CD4-positive, alpha-beta T cell (primary cell): Measurements from ENCODE around the gene TAS2R41. TPM values are rescaled to one million over a fixed set of nuclear protein-coding genes. Genes with fewer than 3 reads are reported as not detected.

Experiments
- ATAC-seq: fragments of 200-7000 bp; cut with Tn5 transposase; one replicate; pipeline ENCODE4 v1.10.0; 2022; ENCODE audit warnings: mild to moderate bottlenecking; ENCODE audit not compliant: poor library complexity
- CTCF ChIA-PET: fragments of 350-600 bp; sonication (Branson Sonifier 250); formaldehyde crosslinking; loops from one replicate; lab custom pipeline; 2021; ENCODE audit warnings: antibody characterized with exemption, inconsistent platforms; lab: Charles Lee
- POLR2A ChIA-PET: fragments of 350-600 bp; sonication (Branson Sonifier 250); formaldehyde crosslinking; loops from one replicate; lab custom pipeline; 2021; ENCODE audit warnings: antibody characterized with exemption, inconsistent platforms; lab: Charles Lee
- DNase-seq, 14 experiments: peaks; one replicate each; pipeline ENCODE4 v3.0.0-alpha.2; 2013 to 2020; ENCODE audit warnings: mixed read lengths in 2 of 14
- H3K27ac ChIP-seq, 2 donors: one replicate each; pipeline versions ENCODE4 v1.5.1 to v1.7.0; 2013; ENCODE audit warnings: low read length in 2 of 2, low read depth in 1 of 2, mild to moderate bottlenecking in 1 of 2
- H3K27me3 ChIP-seq, 2 experiments: 1 replicate in 1 of 2; 2 replicates in 1 of 2; pipeline versions ENCODE4 v1.6.1 to v1.7.0; 2013; ENCODE audit warnings: low read length in 2 of 2, control low read depth in 1 of 2, mild to moderate bottlenecking in 1 of 2, moderate library complexity in 1 of 2; ENCODE audit not compliant: insufficient read depth in 2 of 2, control insufficient read depth in 1 of 2
- H3K36me3 ChIP-seq: one replicate; pipeline ENCODE4 v1.6.1; 2013; ENCODE audit warnings: low read length, control low read depth; ENCODE audit not compliant: insufficient read depth
- H3K4me1 ChIP-seq: one replicate; pipeline ENCODE4 v1.6.1; 2013; ENCODE audit warnings: low read length, control low read depth; ENCODE audit not compliant: insufficient read depth
- H3K4me3 ChIP-seq: one replicate; pipeline ENCODE4 v1.5.1; 2013; ENCODE audit warnings: mild to moderate bottlenecking, low read length, moderate library complexity
- H3K9me3 ChIP-seq, 2 experiments: 1 replicate in 1 of 2; 2 replicates in 1 of 2; pipeline versions ENCODE4 v1.6.1 to v1.7.0; 2013; ENCODE audit warnings: low read length in 2 of 2, mild to moderate bottlenecking in 2 of 2, control low read depth in 1 of 2, moderate library complexity in 1 of 2; ENCODE audit not compliant: control insufficient read depth in 1 of 2, insufficient read depth in 1 of 2
- H3K27ac Mint-ChIP-seq: one replicate; pipeline ENCODE4 v1.8.0; 2020; ENCODE audit warnings: mixed read lengths
- H3K27me3 Mint-ChIP-seq: one replicate; pipeline ENCODE4 v1.8.0; 2021; ENCODE audit warnings: mixed read lengths
- H3K36me3 Mint-ChIP-seq: one replicate; pipeline ENCODE4 v1.8.0; 2021; ENCODE audit warnings: low read depth, mixed read lengths
- H3K4me1 Mint-ChIP-seq: one replicate; pipeline ENCODE4 v1.8.0; 2021; ENCODE audit warnings: low read depth, mixed read lengths
- H3K4me3 Mint-ChIP-seq: one replicate; pipeline ENCODE4 v1.8.0; 2020; ENCODE audit warnings: mild to moderate bottlenecking, mixed read lengths
- H3K9me3 Mint-ChIP-seq: one replicate; pipeline ENCODE4 v1.8.0; 2020; ENCODE audit warnings: mixed read lengths
- CTCF ChIP-seq: fragments of 200-600 bp; IDR thresholded peaks from one replicate; pipeline ENCODE4 v1.8.0; 2022; ENCODE audit warnings: antibody characterized with exemption, mild to moderate bottlenecking
- intact Hi-C, 2 experiments: fragments of 100-400 bp; cut with DNase I in 1 of 2; cut with micrococcal nuclease in 1 of 2; formaldehyde crosslinking; loops; one replicate each; pipeline versions ENCODE4 v1.15.1 to v1.9.0; 2023 to 2025; cut with DNase I, micrococcal nuclease
- total RNA-seq, 174 experiments: library from RNA in 2 of 174; stranded (reverse) in 2 of 174; gene quantifications; one replicate each; pipeline ENCODE4 v1.2.3 and lab custom pipeline; 2021 to 2026

TAS2R41 gene
- total RNA-seq, 2 experiments from 2014 or later: 0.69 to 0.73 TPM

DNA sequence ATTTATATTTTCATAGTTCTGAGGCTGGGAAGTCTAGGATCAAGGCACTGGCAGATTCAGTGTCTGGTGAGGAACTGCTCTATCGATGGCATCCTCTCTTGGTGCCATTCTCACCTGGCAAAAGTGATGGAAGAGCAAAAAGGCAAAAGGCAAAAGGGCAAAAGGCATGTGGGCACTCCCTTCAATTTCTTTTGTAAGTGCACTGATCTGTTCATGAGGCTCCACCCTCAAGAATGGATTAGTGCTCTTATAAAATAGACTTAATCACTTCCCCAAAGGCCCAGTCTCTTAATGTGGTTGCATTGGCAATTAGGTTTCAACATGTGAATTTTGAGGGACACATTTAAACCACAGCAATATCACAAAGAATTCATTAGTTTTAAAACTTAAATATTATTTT, 18.3 kb upstream of the TAS2R41 start:
- peaks cover 59% of the 10 kb centered on the region for H3K36me3 Mint-ChIP-seq
- H3K36me3 ChIP-seq: no peaks in the 10 kb centered on the region
- no peak overlapping the region for H3K4me3 ChIP-seq
- H3K27me3 ChIP-seq: no peaks in the 10 kb centered on the region
- ChIA-PET CTCF (no interaction called here), POLR2A (no interaction called here)
- intact Hi-C loops: no loop called here
- H3K9me3 Mint-ChIP-seq: no peaks in the 10 kb centered on the region
- H3K27me3 Mint-ChIP-seq: no peaks in the 10 kb centered on the region
- no peak overlapping the region for H3K27ac Mint-ChIP-seq
- H3K4me1 Mint-ChIP-seq: no peaks in the 10 kb centered on the region
- DNase-seq: no peak
- H3K4me1 ChIP-seq: no peaks in the 10 kb centered on the region
- TF ChIP-seq CTCF: no peak
- H3K27ac ChIP-seq: no peak overlapping the region
- no peak overlapping the region for H3K4me3 Mint-ChIP-seq
- peaks cover 0 to 3% of the 10 kb centered on the region in 2 experiments for H3K9me3 ChIP-seq
- no peak for ATAC-seq

GRCh38 chr7:143460271-143460979, 17.2 kb upstream of the TAS2R41 start:
- Histone ChIP-seq H3K9me3 (peaks cover 0 to 3% of the 10 kb centered on the region in 2 experiments), H3K27ac (no peak overlapping the region), H3K36me3 (no peaks in the 10 kb centered on the region), H3K4me3 (no peak overlapping the region), H3K4me1 (no peaks in the 10 kb centered on the region), H3K27me3 (no peaks in the 10 kb centered on the region)
- peaks cover 67% of the 10 kb centered on the region for H3K36me3 Mint-ChIP-seq
- DNase-seq: no peak
- H3K4me1 Mint-ChIP-seq: no peaks in the 10 kb centered on the region
- ChIA-PET POLR2A (no interaction called here), CTCF (no interaction called here)
- no peaks in the 10 kb centered on the region for H3K27me3 Mint-ChIP-seq
- H3K9me3 Mint-ChIP-seq: no peaks in the 10 kb centered on the region
- no peak for TF ChIP-seq CTCF
- H3K27ac Mint-ChIP-seq: no peak overlapping the region
- H3K4me3 Mint-ChIP-seq: no peak overlapping the region
- no peak for ATAC-seq
- intact Hi-C loops: no loop called here

GRCh38 chr7:143462045-143462444, 15.6 kb upstream of the TAS2R41 start:
- no peak overlapping the region for H3K4me3 ChIP-seq
- peaks cover 62% of the 10 kb centered on the region for H3K36me3 Mint-ChIP-seq
- H3K4me1 Mint-ChIP-seq: no peaks in the 10 kb centered on the region
- H3K27ac ChIP-seq: no peak overlapping the region
- no peak for TF ChIP-seq CTCF
- intact Hi-C loops: no loop called here
- no peaks in the 10 kb centered on the region for H3K4me1 ChIP-seq
- POLR2A ChIA-PET: no interaction called here
- DNase-seq: no peak
- no peaks in the 10 kb centered on the region for H3K36me3 ChIP-seq
- H3K27me3 Mint-ChIP-seq: no peaks in the 10 kb centered on the region
- H3K9me3 ChIP-seq: peaks cover 0 to 3% of the 10 kb centered on the region in 2 experiments
- no peak overlapping the region for H3K27ac Mint-ChIP-seq
- no peaks in the 10 kb centered on the region for H3K27me3 ChIP-seq
- ATAC-seq: no peak
- H3K4me3 Mint-ChIP-seq: no peak overlapping the region
- CTCF ChIA-PET: no interaction called here
- H3K9me3 Mint-ChIP-seq: no peaks in the 10 kb centered on the region
